Heart right ventricle (tissue), 16 donors: Measurements from ENCODE around the gene WIPF2. TPM values are rescaled to one million over a fixed set of nuclear protein-coding genes. Genes with fewer than 3 reads are reported as not detected.
A peak's percentile ranks its signal among the peaks of the same experiment; 100 is the strongest.

Source experiments
- ATAC-seq, 8 donors: fragments of 200-7000 bp; cut with Tn5 transposase; one replicate each; pipeline ENCODE4 v1.9.1; 2020; ENCODE audit warnings: mild to moderate bottlenecking in 8 of 8, moderate library complexity in 8 of 8, moderate number of reproducible peaks in 1 of 8
- DNase-seq, 2 donors: peaks; one replicate each; pipeline ENCODE4 v3.0.0-alpha.2; 2020
- H3K27ac ChIP-seq, 10 donors: fragments of 200-600 bp; sonication (generic) in 2 of 10; one replicate each; pipeline versions ENCODE4 v1.5.0 to v1.8.0; 2020 to 2022; ENCODE audit warnings: mild to moderate bottlenecking in 3 of 10
- H3K27me3 ChIP-seq, 7 donors: fragments of 200-600 bp; one replicate each; pipeline ENCODE4 v1.8.0; 2021 to 2022; ENCODE audit warnings: mild to moderate bottlenecking in 2 of 7
- H3K36me3 ChIP-seq, 9 donors: fragments of 200-600 bp; sonication (generic) in 1 of 9; one replicate each; pipeline versions ENCODE4 v1.5.0 to v1.8.0; 2020 to 2022; ENCODE audit warnings: mild to moderate bottlenecking in 2 of 9
- H3K4me1 ChIP-seq, 9 donors: fragments of 200-600 bp; sonication (generic) in 1 of 9; one replicate each; pipeline versions ENCODE4 v1.5.0 to v1.8.0; 2020 to 2022; ENCODE audit warnings: mild to moderate bottlenecking in 4 of 9
- H3K4me3 ChIP-seq, 10 donors: fragments of 200-600 bp; sonication (generic) in 2 of 10; one replicate each; pipeline versions ENCODE4 v1.5.0 to v1.8.0; 2020 to 2022; ENCODE audit warnings: mild to moderate bottlenecking in 7 of 10, moderate library complexity in 2 of 10
- H3K9me3 ChIP-seq, 11 donors: fragments of 200-600 bp in 10 of 11; sonication (generic) in 2 of 11; one replicate each; pipeline versions ENCODE4 v1.5.0 to v1.8.0; 2013 to 2022; ENCODE audit warnings: mild to moderate bottlenecking in 2 of 11, control low read depth in 1 of 11, moderate library complexity in 1 of 11
- CTCF ChIP-seq, 9 donors: fragments of 200-600 bp; sonication (generic) in 2 of 9; IDR thresholded peaks; one replicate each; pipeline versions ENCODE4 v1.5.0 to v1.8.0; 2021 to 2022; ENCODE audit warnings: antibody characterized with exemption in 9 of 9, mild to moderate bottlenecking in 5 of 9, moderate library complexity in 1 of 9
- WGBS, 2 donors: extraction: QIAGEN DNeasy Blood & Tissue Kit; methylation state at CpG; one replicate each; pipeline ENCODE4 v1.1.7; 2013; ENCODE audit warnings: inconsistent platforms in 1 of 2; 5-methylcytosine and 5-hydroxymethylcytosine counted together
- intact Hi-C, 10 donors: fragments of 100-400 bp; cut with DNase I; formaldehyde crosslinking; loops; one replicate each; pipeline versions ENCODE4 v1.11.1 to v1.14.2; 2022
- polyA plus RNA-seq, 2 donors: library from polyadenylated mRNA; stranded (reverse); fragments of 200-250 nt; gene quantifications; one replicate each; pipeline ENCODE4 v1.2.3, GENCODE V29; 2013
- total RNA-seq, 10 donors: library from RNA; stranded (reverse); fragmentation: NEBNext Ultra II Directional in 3 of 10; extraction: Animal tissue kit (Norgen Biotek cat#: 25700) in 3 of 10; gene quantifications; one replicate each; pipeline versions ENCODE4 v1.2.1 to v1.2.4, GENCODE V29; 2021 to 2023
- donor health status: Arrhythmogenic right ventricular cardiomyopathy.
- donor health status: ischemic (EF 13 %, LVEDD 7.1; RV severe dilation, severe dysfunction).
- donor health status: healthy with polysubstance abuse.
- donor health status: DM: no; HTN: yes; CAD: no.
- donor health status: DM: no; HTN: no; CAD: no.
- donor health status: ischemic (EF 25% LVEDD 6.9; RV normal size, moderate dysfunction).
- donor health status: ischemic (EF 25% LVEDD 5.7; RV mildly dilated, moderate dysfunction).
- donor health status: healthy.
- donor health status: DM: yes; HTN: yes; CAD: no.
- donor health status: Ischemic cardiomyopathy.
- donor health status: ischemic (EF 35%, LVEDD 5.7; RV mildly dilated, moderate dysfunction).
- donor health status: nonischemic (EF 11% LVEDD 7.7; RV severe dilation, severe dysfunction).
- donor health status: DM: yes; HTN: yes; CAD: no.
- donor health status: PGD.
- donor health status: ischemic (EF 29% LVEDD 5.4; RV normal size, mild dysfunction).
- donor health status: nonischemic (EF 23%, LVEDD 6.1; RV moderate dilation, normal function).

The WIPF2 gene
- total and polyA plus RNA-seq, 12 donors, result 5.1 to 16.0 (median 12.5) TPM

GRCh38 chr17:40287159-40287493, 68.0 kb downstream of the WIPF2 start:
- Histone ChIP-seq H3K4me3 (peak overlapping the region in 7 of 10 donors; percentile 12 to 71 (median 18)), H3K9me3 (no peaks in the 10 kb centered on the region), H3K27me3 (no peaks in the 10 kb centered on the region), H3K27ac (peak overlapping the region in 4 of 10 donors; percentile 34 to 54 (median 44)), H3K4me1 (peaks cover 0 to 55% (median 28%) of the 10 kb centered on the region in 9 donors), H3K36me3 (peaks cover 0 to 16% (median 0%) of the 10 kb centered on the region in 9 donors)
- ATAC-seq, result no peak
- DNase-seq, result no peak
- 41 to 49% methylated on average over 4 of the region's 4 CpGs for WGBS, 2 donors
- TF ChIP-seq CTCF (IDR thresholded peaks at IDR 0.05), result no peak
- intact Hi-C loops, result loop anchor here in 8 of 10 donors (5.0 to 10.0 kb wide), 4 partner anchors 70 to 272 kb away; partner anchors contain the start of genes WIPF2 (in 6 of the 8) and CSF3 (in 1 of the 8)

GRCh38 chr17:40287494-40288369, 68.6 kb downstream of the WIPF2 start, which contains the start of gene CDC6:
CDC6 (plus strand) TSS chr17:40287879; CDS start chr17:40289421, 1,542 bp downstream.
- Histone ChIP-seq H3K4me3 (peak within 1 kb of the TSS; percentile 23 to 76 (median 50)), H3K27ac (peak within 1 kb of the TSS in 5 of 10 donors; percentile 23 to 54 (median 37)), H3K27me3 (no peaks in the 10 kb centered on the region), H3K4me1 (peaks cover 0 to 59% (median 33%) of the 10 kb centered on the region in 9 donors), H3K36me3 (peaks cover 0 to 10% (median 0%) of the 10 kb centered on the region in 9 donors), H3K9me3 (no peaks in the 10 kb centered on the region)
- 0 to 1% methylated on average over 47 of the region's 47 CpGs for WGBS, 2 donors
- intact Hi-C loops, result loop anchor here in 8 of 10 donors (5.0 to 10.0 kb wide), 4 partner anchors 70 to 273 kb away; partner anchors contain the start of genes WIPF2 (in 6 of the 8) and CSF3 (in 1 of the 8)
- ATAC-seq (peak; percentile 97 to 99 (median 98)), DNase-seq (peak; percentile 97 to 99)
- TF ChIP-seq CTCF (IDR thresholded peaks at IDR 0.05), result no peak

DNA sequence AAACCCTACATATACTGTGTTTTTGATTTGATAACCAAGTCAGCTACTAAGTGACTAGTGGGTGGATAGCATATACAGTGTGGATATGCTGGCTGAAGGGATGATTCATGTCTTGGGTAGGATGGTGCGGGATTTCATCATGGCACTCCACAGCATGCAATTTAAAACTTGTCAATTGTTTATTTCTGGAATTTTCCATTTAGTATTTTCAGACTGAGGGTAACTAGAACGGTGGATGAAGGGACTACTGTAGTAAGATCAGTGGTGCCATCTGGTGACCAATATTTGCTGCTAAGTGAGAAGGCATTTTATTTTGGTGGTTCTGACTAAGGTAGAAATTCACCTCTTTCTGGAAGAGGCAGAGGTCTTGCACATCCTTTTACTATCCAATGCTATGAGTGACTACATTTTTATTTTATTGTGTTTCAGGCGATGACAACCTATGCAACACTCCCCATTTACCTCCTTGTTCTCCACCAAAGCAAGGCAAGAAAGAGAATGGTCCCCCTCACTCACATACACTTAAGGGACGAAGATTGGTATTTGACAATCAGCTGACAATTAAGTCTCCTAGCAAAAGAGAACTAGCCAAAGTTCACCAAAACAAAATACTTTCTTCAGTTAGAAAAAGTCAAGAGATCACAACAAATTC, 71.7 kb downstream of the WIPF2 start:
- peak in 1 of 8 donors; percentile 3 for ATAC-seq
- peak; percentile 29 to 74 (median 64) for TF ChIP-seq CTCF (IDR thresholded peaks at IDR 0.05)
- Histone ChIP-seq H3K27ac (peak overlapping the region in 4 of 10 donors; percentile 11 to 82 (median 34)), H3K27me3 (no peaks in the 10 kb centered on the region), H3K4me1 (peaks cover 0 to 58% (median 32%) of the 10 kb centered on the region in 9 donors), H3K4me3 (no peak overlapping the region), H3K9me3 (no peaks in the 10 kb centered on the region), H3K36me3 (peaks cover 0 to 14% (median 0%) of the 10 kb centered on the region in 9 donors)
- intact Hi-C loops, result loop anchor here in 8 of 10 donors (2.0 to 10.0 kb wide), 7 partner anchors 88 to 278 kb away; partner anchors contain the start of gene CSF3 (in 4 of the 8)
- WGBS, 2 donors, result 56 to 63% methylated on average over 4 of the region's 4 CpGs
- DNase-seq, result peak in 1 of 2 donors; percentile 55

DNA sequence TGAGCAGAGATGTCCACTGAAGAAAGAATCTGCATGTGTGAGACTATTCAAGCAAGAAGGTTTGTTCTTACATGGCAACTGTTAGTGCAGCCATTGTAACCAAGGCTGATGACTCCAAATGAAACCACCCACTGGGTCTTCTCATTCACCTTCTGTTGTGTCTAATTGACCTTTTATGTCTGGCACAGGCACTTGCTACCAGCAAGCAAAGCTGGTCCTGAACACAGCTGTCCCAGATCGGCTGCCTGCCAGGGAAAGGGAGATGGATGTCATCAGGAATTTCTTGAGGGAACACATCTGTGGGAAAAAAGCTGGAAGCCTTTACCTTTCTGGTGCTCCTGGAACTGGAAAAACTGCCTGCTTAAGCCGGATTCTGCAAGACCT, 72.2 kb downstream of the WIPF2 start:
- WGBS, 2 donors, result 72% methylated on average over 2 of the region's 2 CpGs
- ATAC-seq (no peak), DNase-seq (peak in 1 of 2 donors; percentile 38)
- no peaks in the 10 kb centered on the region for H3K27me3 ChIP-seq
- intact Hi-C loops, result loop anchor here in 8 of 10 donors (2.0 to 10.0 kb wide), 7 partner anchors 88 to 279 kb away; partner anchors contain the start of gene CSF3 (in 4 of the 8)
- H3K36me3 ChIP-seq, result peaks cover 0 to 18% (median 0%) of the 10 kb centered on the region in 9 donors
- no peaks in the 10 kb centered on the region for H3K9me3 ChIP-seq
- no peak overlapping the region for H3K4me3 ChIP-seq
- no peak for TF ChIP-seq CTCF (IDR thresholded peaks at IDR 0.05)
- peak overlapping the region in 4 of 10 donors; percentile 11 to 82 (median 32) for H3K27ac ChIP-seq
- peaks cover 0 to 62% (median 32%) of the 10 kb centered on the region in 9 donors for H3K4me1 ChIP-seq
